NCI-H345 treated with DMSO at 0.1 percent for 48 hours (cell line): ENCODE results near the gene RAB30.

Experiments
- DNase-seq: peaks from one replicate; lab custom pipeline; 2025; ENCODE audit not compliant: unreplicated experiment; lab: John Stamatoyannopoulos, UW

Gene RAB30

GRCh38 chr11:83041126-83041525 lies 30.6 kb downstream of the RAB30 start:
- DNase-seq: no peak

GRCh38 chr11:83039566-83039965 lies 32.1 kb downstream of the RAB30 start:
- DNase-seq: no peak

GRCh38 chr11:83037877-83038276 lies 33.8 kb downstream of the RAB30 start:
- no peak for DNase-seq

- DNase-seq: no peak
Measured at GRCh38 chr11:83036701-83037100, 35.0 kb downstream of the RAB30 start.

GRCh38 chr11:83035070-83035854 lies 36.4 kb downstream of the RAB30 start:
- no peak for DNase-seq

GRCh38 chr11:83034673-83035014 lies 37.1 kb downstream of the RAB30 start:
- no peak for DNase-seq

GRCh38 chr11:83033972-83034672 lies 37.6 kb downstream of the RAB30 start:
- DNase-seq: no peak

GRCh38 chr11:83033371-83033770 lies 38.3 kb downstream of the RAB30 start:
- DNase-seq: no peak

- no peak for DNase-seq
Measured at GRCh38 chr11:83031127-83031526, 40.6 kb downstream of the RAB30 start.

GRCh38 chr11:83027794-83028193 lies 43.9 kb downstream of the RAB30 start:
- no peak for DNase-seq

- no peak for DNase-seq
Measured at GRCh38 chr11:83027289-83027688, 44.4 kb downstream of the RAB30 start.

- DNase-seq: no peak
Measured at GRCh38 chr11:83026229-83026628, 45.5 kb downstream of the RAB30 start.

- DNase-seq: peak; percentile 82
Measured at GRCh38 chr11:83025267-83025704, 46.4 kb downstream of the RAB30 start.

- no peak for DNase-seq
Measured at GRCh38 chr11:83024270-83024854, 47.3 kb downstream of the RAB30 start.

- no peak for DNase-seq
Measured at GRCh38 chr11:83023410-83023809, 48.3 kb downstream of the RAB30 start.

GRCh38 chr11:83021780-83022125 lies 49.9 kb downstream of the RAB30 start:
- no peak for DNase-seq

GRCh38 chr11:83020942-83021779 lies 50.5 kb downstream of the RAB30 start:
- DNase-seq: no peak

GRCh38 chr11:83019888-83020579 lies 51.7 kb downstream of the RAB30 start:
- DNase-seq: no peak

- no peak for DNase-seq
Measured at GRCh38 chr11:83014951-83015350, 56.7 kb downstream of the RAB30 start.

GRCh38 chr11:83012168-83013067 lies 59.3 kb downstream of the RAB30 start:
- DNase-seq: no peak
